ENCODE results near the gene CHD3. TPM values are rescaled to one million over a fixed set of nuclear protein-coding genes. Genes with fewer than 3 reads are reported as not detected.

CHD3 gene
- total and polyA plus RNA-seq, 2 experiments from 2014 or later: 2.9 to 9.7 TPM

DNA sequence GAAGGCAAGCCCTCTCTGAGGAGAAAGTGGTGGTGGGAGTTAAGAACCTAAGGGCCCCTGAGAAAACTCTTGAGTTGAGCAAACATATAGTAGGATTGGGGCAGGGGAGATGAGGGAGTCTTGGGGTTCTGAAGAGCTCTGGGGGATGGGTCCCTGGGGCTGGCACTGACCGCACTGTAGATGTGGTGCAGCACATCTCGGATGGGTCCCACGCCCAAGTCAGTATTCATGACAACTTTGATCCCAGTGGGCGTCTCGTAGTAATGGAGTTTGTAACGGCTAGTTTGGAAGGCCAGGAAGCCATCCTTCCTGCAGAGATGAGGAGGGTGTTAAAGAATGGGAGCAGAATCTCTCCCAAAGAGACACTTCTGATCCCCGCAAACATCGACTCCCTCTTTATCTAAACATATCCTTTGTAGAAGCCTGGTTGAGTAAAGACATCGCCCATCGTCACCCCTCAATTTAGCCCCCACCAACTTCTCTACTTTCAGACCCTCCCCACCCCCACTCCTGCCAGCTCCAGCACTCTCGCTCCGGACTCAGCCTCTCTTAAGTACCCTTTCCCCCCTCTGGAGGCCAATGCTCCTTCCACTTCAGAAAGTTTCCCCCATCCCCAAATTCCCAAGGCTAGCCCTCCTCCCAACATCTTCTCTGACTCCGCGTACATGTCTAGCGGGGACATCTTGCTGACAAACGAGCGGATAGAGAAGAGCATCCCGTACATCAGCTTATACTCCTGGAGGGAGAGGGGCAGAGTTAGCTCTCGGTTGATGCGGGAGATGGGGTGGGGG lies 42.4 kb downstream of the CHD3 start:
- Mint-ChIP-seq H3K9me3 (peaks cover 2% of the 10 kb centered on the region; the same call in 1 of the 3 replicates), H3K27me3 (ENCODE audit: insufficient read depth, low read depth, poor library complexity) (peaks cover 43% of the 10 kb centered on the region), H3K4me3 (peak overlapping the region; percentile 97), H3K36me3 (ENCODE audit: low read depth) (peaks cover 6% of the 10 kb centered on the region; the same call in 2 of the 3 replicates), H3K27ac (no peak overlapping the region), H3K4me1 (peaks cover 27% of the 10 kb centered on the region)
- peak overlapping the region; percentile 98 for H2AFZ ChIP-seq
- H4K20me1 ChIP-seq (replicated peaks; ENCODE audit: insufficient read depth): peaks cover 12% of the 10 kb centered on the region
- peaks cover 12% of the 10 kb centered on the region for H3K79me2 ChIP-seq (replicated peaks; ENCODE audit: insufficient read depth)
- DNase-seq (ENCODE audit: low spot score): peak; percentile 41
- peak overlapping the region; percentile 96 for H3K4me2 ChIP-seq
- H3K4me3 ChIP-seq: peak overlapping the region; percentile 83
- H3K36me3 ChIP-seq (ENCODE audit: insufficient read depth): no peaks in the 10 kb centered on the region
- H3K27ac ChIP-seq (ENCODE audit: low read depth): no peak overlapping the region
- H3F3A ChIP-seq (replicated peaks; ENCODE audit: low read depth): no peaks in the 10 kb centered on the region
- H3K9me2 ChIP-seq (ENCODE audit: insufficient read depth): no peaks in the 10 kb centered on the region
- TF ChIP-seq EZH2phosphoT487 (IDR thresholded peaks at IDR 0.05; ENCODE audit: unreplicated experiment) (no peak), NANOG (IDR thresholded peaks at IDR 0.05; ENCODE audit: borderline replicate concordance) (no peak), CREB1 (CRISPR knock-in tag; IDR thresholded peaks at IDR 0.05; ENCODE audit: low read depth) (no peak), ZNF331 (CRISPR knock-in tag; IDR thresholded peaks at IDR 0.05; ENCODE audit: low read depth) (no peak), EZH2 (IDR thresholded peaks at IDR 0.05; ENCODE audit: low read depth, unreplicated experiment) (no peak)
- TF ChIP-seq, protein P1, sequence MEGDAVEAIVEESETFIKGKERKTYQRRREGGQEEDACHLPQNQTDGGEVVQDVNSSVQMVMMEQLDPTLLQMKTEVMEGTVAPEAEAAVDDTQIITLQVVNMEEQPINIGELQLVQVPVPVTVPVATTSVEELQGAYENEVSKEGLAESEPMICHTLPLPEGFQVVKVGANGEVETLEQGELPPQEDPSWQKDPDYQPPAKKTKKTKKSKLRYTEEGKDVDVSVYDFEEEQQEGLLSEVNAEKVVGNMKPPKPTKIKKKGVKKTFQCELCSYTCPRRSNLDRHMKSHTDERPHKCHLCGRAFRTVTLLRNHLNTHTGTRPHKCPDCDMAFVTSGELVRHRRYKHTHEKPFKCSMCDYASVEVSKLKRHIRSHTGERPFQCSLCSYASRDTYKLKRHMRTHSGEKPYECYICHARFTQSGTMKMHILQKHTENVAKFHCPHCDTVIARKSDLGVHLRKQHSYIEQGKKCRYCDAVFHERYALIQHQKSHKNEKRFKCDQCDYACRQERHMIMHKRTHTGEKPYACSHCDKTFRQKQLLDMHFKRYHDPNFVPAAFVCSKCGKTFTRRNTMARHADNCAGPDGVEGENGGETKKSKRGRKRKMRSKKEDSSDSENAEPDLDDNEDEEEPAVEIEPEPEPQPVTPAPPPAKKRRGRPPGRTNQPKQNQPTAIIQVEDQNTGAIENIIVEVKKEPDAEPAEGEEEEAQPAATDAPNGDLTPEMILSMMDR (conservative IDR thresholded peaks at IDR 0.05; ENCODE audit: low read depth in 2 of 2): no peak
- TF ChIP-seq, protein P2, sequence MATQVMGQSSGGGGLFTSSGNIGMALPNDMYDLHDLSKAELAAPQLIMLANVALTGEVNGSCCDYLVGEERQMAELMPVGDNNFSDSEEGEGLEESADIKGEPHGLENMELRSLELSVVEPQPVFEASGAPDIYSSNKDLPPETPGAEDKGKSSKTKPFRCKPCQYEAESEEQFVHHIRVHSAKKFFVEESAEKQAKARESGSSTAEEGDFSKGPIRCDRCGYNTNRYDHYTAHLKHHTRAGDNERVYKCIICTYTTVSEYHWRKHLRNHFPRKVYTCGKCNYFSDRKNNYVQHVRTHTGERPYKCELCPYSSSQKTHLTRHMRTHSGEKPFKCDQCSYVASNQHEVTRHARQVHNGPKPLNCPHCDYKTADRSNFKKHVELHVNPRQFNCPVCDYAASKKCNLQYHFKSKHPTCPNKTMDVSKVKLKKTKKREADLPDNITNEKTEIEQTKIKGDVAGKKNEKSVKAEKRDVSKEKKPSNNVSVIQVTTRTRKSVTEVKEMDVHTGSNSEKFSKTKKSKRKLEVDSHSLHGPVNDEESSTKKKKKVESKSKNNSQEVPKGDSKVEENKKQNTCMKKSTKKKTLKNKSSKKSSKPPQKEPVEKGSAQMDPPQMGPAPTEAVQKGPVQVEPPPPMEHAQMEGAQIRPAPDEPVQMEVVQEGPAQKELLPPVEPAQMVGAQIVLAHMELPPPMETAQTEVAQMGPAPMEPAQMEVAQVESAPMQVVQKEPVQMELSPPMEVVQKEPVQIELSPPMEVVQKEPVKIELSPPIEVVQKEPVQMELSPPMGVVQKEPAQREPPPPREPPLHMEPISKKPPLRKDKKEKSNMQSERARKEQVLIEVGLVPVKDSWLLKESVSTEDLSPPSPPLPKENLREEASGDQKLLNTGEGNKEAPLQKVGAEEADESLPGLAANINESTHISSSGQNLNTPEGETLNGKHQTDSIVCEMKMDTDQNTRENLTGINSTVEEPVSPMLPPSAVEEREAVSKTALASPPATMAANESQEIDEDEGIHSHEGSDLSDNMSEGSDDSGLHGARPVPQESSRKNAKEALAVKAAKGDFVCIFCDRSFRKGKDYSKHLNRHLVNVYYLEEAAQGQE (IDR thresholded peaks at IDR 0.05; ENCODE audit: unreplicated experiment): no peak
- peaks cover 19% of the 10 kb centered on the region for H3K4me1 ChIP-seq (ENCODE audit: insufficient read depth)
- ATAC-seq: no peak
- peaks cover 42% of the 10 kb centered on the region for H3K27me3 ChIP-seq (ENCODE audit: insufficient read depth)

Data from GM23338 (cell line).